ENCODE measurements around the gene HAPSTR1.

HAPSTR1 gene

DNA sequence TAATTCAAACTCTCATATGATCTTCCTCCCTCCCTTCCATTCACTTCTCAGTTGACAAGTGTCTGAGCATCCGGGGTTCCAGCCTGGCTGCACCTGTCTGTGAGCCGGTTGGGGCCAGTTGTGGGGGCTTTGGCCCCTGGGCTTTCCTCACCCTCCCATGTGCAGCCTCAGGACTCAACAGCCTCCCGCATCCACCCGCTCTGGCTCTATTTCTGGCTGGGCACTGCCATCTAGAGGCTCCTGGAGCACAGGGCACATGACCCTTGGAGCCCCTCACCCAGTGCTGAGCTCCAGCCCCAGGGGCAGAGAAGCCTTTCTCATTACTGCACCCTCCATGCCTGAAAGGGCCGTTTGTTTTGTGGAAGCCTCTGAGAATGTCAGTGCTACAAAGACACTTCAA lies 43.3 kb downstream of the HAPSTR1 start:
- peak in 1 of 2 experiments; percentile 73 for DNase-seq (ENCODE audit: low read depth in 1 of 2, low spot score in 1 of 2)
- Histone ChIP-seq H3K4me3 (replicated peaks; ENCODE audit: insufficient read depth, low read length) (no peak overlapping the region), H3K27ac (replicated peaks) (no peak overlapping the region), H3K27me3 (ENCODE audit: insufficient read depth, poor library complexity, severe bottlenecking) (peaks cover 9% of the 10 kb centered on the region)
- no peak for TF ChIP-seq SPI1 (IDR thresholded peaks at IDR 0.05; ENCODE audit: borderline replicate concordance, low read depth)
- TF ChIP-seq, protein P1, sequence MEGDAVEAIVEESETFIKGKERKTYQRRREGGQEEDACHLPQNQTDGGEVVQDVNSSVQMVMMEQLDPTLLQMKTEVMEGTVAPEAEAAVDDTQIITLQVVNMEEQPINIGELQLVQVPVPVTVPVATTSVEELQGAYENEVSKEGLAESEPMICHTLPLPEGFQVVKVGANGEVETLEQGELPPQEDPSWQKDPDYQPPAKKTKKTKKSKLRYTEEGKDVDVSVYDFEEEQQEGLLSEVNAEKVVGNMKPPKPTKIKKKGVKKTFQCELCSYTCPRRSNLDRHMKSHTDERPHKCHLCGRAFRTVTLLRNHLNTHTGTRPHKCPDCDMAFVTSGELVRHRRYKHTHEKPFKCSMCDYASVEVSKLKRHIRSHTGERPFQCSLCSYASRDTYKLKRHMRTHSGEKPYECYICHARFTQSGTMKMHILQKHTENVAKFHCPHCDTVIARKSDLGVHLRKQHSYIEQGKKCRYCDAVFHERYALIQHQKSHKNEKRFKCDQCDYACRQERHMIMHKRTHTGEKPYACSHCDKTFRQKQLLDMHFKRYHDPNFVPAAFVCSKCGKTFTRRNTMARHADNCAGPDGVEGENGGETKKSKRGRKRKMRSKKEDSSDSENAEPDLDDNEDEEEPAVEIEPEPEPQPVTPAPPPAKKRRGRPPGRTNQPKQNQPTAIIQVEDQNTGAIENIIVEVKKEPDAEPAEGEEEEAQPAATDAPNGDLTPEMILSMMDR (IDR thresholded peaks at IDR 0.05; ENCODE audit: insufficient read depth, low read length): peak; percentile 56

DNA sequence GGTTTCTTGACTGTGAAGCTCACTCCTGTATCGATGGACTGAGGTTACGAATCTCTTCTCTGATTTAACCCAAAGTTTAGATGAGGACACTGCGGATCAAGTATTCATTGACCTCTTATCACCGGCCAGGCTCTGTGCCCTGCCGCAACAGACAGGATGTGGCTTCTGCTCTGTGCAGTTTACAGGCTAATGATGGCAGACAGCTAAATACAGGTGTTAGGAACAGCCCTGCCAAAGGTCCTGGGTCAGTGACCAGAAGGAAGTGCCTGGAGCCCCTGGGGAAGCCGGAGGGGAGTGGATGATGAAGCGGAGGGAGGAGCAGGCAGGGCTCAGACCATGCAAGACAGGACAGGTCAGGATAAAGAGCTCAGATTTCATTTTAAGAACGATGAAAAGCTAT lies 44.4 kb downstream of the HAPSTR1 start:
- H3K27ac ChIP-seq (replicated peaks): no peak overlapping the region
- H3K27me3 ChIP-seq (ENCODE audit: insufficient read depth, poor library complexity, severe bottlenecking): peaks cover 9% of the 10 kb centered on the region
- H3K4me3 ChIP-seq (replicated peaks; ENCODE audit: insufficient read depth, low read length): no peak overlapping the region
- no peak for DNase-seq (ENCODE audit: low read depth in 1 of 2, low spot score in 1 of 2)
- TF ChIP-seq GABPA (IDR thresholded peaks at IDR 0.05; ENCODE audit: low read depth) (no peak), SPI1 (IDR thresholded peaks at IDR 0.05; ENCODE audit: borderline replicate concordance, low read depth) (no peak), POLR2AphosphoS5 (IDR thresholded peaks at IDR 0.05; ENCODE audit: low read depth) (no peak)
- TF ChIP-seq, protein P2, sequence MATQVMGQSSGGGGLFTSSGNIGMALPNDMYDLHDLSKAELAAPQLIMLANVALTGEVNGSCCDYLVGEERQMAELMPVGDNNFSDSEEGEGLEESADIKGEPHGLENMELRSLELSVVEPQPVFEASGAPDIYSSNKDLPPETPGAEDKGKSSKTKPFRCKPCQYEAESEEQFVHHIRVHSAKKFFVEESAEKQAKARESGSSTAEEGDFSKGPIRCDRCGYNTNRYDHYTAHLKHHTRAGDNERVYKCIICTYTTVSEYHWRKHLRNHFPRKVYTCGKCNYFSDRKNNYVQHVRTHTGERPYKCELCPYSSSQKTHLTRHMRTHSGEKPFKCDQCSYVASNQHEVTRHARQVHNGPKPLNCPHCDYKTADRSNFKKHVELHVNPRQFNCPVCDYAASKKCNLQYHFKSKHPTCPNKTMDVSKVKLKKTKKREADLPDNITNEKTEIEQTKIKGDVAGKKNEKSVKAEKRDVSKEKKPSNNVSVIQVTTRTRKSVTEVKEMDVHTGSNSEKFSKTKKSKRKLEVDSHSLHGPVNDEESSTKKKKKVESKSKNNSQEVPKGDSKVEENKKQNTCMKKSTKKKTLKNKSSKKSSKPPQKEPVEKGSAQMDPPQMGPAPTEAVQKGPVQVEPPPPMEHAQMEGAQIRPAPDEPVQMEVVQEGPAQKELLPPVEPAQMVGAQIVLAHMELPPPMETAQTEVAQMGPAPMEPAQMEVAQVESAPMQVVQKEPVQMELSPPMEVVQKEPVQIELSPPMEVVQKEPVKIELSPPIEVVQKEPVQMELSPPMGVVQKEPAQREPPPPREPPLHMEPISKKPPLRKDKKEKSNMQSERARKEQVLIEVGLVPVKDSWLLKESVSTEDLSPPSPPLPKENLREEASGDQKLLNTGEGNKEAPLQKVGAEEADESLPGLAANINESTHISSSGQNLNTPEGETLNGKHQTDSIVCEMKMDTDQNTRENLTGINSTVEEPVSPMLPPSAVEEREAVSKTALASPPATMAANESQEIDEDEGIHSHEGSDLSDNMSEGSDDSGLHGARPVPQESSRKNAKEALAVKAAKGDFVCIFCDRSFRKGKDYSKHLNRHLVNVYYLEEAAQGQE (IDR thresholded peaks at IDR 0.05; ENCODE audit: insufficient replicate concordance, low read depth): no peak
- TF ChIP-seq, protein P1 (IDR thresholded peaks at IDR 0.05; ENCODE audit: insufficient read depth, low read length): no peak

DNA sequence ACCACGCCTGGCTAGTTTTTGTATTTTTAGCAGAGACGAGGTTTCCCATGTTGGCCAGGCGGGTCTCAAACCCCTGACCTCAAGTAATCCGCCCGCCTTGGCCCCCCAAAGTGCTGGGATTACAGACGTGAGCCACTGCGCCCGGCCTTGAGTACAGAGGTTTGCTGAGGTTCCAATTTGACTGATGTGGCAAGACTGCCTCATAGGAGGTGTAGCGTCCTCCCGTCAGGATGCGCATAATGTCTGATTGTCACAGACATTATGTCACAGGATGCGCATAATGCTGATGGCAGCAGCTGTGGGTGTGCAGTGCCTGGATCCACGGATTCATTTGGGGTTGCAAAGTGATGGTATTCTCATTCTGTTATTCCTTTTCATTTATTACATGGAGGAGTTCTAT lies 45.2 kb downstream of the HAPSTR1 start:
- Histone ChIP-seq H3K27me3 (ENCODE audit: insufficient read depth, poor library complexity, severe bottlenecking) (peaks cover 9% of the 10 kb centered on the region), H3K27ac (replicated peaks) (no peak overlapping the region), H3K4me3 (replicated peaks; ENCODE audit: insufficient read depth, low read length) (no peak overlapping the region)
- TF ChIP-seq SPI1 (IDR thresholded peaks at IDR 0.05; ENCODE audit: borderline replicate concordance, low read depth) (no peak), POLR2AphosphoS5 (IDR thresholded peaks at IDR 0.05; ENCODE audit: low read depth) (no peak), GABPA (IDR thresholded peaks at IDR 0.05; ENCODE audit: low read depth) (no peak)
- TF ChIP-seq, protein P1 (IDR thresholded peaks at IDR 0.05; ENCODE audit: insufficient read depth, low read length): no peak
- TF ChIP-seq, protein P2 (IDR thresholded peaks at IDR 0.05; ENCODE audit: insufficient replicate concordance, low read depth): no peak
- no peak for DNase-seq (ENCODE audit: low read depth in 1 of 2, low spot score in 1 of 2)

DNA sequence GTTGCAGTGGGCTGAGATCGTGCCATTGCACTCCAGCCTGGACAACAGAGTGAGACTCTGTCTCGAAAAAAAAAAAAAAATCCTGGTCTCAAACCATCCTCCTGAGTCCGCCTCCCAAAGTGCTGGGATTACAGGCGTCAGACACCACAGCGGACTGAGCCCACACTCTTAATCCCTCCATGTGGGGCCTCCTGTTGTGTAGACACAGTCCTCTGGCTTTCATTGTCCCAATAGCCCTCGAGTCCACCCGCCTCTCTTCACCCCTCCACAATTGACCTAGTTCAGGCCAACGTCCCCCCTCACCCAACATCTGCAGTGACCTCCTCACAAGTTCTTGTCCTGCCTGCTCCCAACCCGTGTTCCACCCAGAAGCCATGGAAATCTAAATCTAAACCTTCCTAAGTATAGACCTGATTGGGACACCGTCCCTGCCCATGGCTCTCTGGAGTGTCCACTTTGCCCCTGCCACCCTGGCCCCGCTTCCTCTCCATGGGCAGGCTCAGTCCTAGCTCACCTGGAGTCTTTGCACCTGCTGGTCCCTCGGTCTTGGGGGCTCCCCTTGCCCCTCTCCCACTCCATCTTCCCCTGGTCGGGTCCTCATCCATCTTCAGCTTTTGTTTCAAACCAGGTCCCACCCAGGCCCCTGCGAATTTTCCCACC lies 46.7 kb downstream of the HAPSTR1 start:
- H3K4me3 ChIP-seq (replicated peaks; ENCODE audit: insufficient read depth, low read length): no peak overlapping the region
- TF ChIP-seq, protein P2 (IDR thresholded peaks at IDR 0.05; ENCODE audit: insufficient replicate concordance, low read depth): no peak
- TF ChIP-seq SPI1 (IDR thresholded peaks at IDR 0.05; ENCODE audit: borderline replicate concordance, low read depth) (no peak), POLR2AphosphoS5 (IDR thresholded peaks at IDR 0.05; ENCODE audit: low read depth) (no peak), GABPA (IDR thresholded peaks at IDR 0.05; ENCODE audit: low read depth) (no peak)
- TF ChIP-seq, protein P1 (IDR thresholded peaks at IDR 0.05; ENCODE audit: insufficient read depth, low read length): no peak
- no peak for DNase-seq (ENCODE audit: low read depth in 1 of 2, low spot score in 1 of 2)

More for the DNA sequence above, 46.7 kb downstream of the HAPSTR1 start:
- Histone ChIP-seq H3K27me3 (ENCODE audit: insufficient read depth, poor library complexity, severe bottlenecking) (peaks cover 9% of the 10 kb centered on the region), H3K27ac (replicated peaks) (no peak overlapping the region)

All from HL-60 (cell line).